ENCODE results near the gene TEAD1. TPM values are rescaled to one million over a fixed set of nuclear protein-coding genes. Genes with fewer than 3 reads are reported as not detected.

Gene TEAD1
- total and polyA plus RNA-seq, 9 of the 15 experiments (the other 6 are each of a cell fraction or from before 2014, with no cell fraction given): 1.7 to 17.7 (median 10.8) TPM

- Histone ChIP-seq H3K79me2 (ENCODE audit: control insufficient read depth, insufficient read depth, low read length) (peaks cover 20% of the 10 kb centered on the region; the same call in 1 of the 3 replicates), H4K20me1 (replicated peaks; ENCODE audit: control insufficient read depth, insufficient read depth, low read length) (0 out of 2 replicates have a peak, but pooled peaks cover under 1% of the 10 kb centered on the region), H3K27ac (ENCODE audit: extremely low read depth, low read depth, low read length) (no peak overlapping the region), H3K27me3 (ENCODE audit: control insufficient read depth in 2 of 2, insufficient read depth in 2 of 2, low read length in 2 of 2) (no peaks in the 10 kb centered on the region), H3K4me3 (no peak overlapping the region), H3K9ac (ENCODE audit: insufficient read depth in 1 of 2, low read depth in 2 of 2, low read length in 2 of 2) (peak overlapping the region in 1 of 2 experiments; percentile 10; a peak in 1 of 4 replicates), H3K9me3 (replicated peaks; ENCODE audit: control insufficient read depth, insufficient read depth, low read depth, low read length) (no peaks in the 10 kb centered on the region), H3K4me1 (replicated peaks in 1 of 2; ENCODE audit: control insufficient read depth in 2 of 2, insufficient read depth in 2 of 2, low read length in 2 of 2) (peaks cover 3 to 26% of the 10 kb centered on the region in 2 experiments; a peak in 3 of 5 replicates), H3K36me3 (ENCODE audit: control insufficient read depth, insufficient read depth, low read length) (no peaks in the 10 kb centered on the region), H3K4me2 (ENCODE audit: insufficient read depth, low read length) (no peak overlapping the region), H2AFZ (ENCODE audit: low read depth, low read length) (no peak overlapping the region), H3K9me1 (ENCODE audit: control insufficient read depth, insufficient read depth, low read length) (no peaks in the 10 kb centered on the region)
- ChIA-PET POLR2A (no interaction called here), CTCF (ENCODE audit: low intra/inter-chr PET ratio) (no interaction called here)
- in situ Hi-C loops (cut with MboI): no loop called here
- no peak for DNase-seq (ENCODE audit: extremely low read depth in 1 of 4, low spot score in 3 of 4)
- 54% methylated on average over 5 of the region's 5 CpGs for WGBS (ENCODE audit: insufficient coverage, low coverage, missing lambda C conversion rate)
- ATAC-seq: no peak
- intact Hi-C loops (cut with micrococcal nuclease): no loop called here
- no peak for TF ChIP-seq SRSF7 (optimal IDR thresholded peaks at IDR 0.05; ENCODE audit: low read depth, low read length)
- no peak for TF ChIP-seq ZNF830 (CRISPR knock-in tag; IDR thresholded peaks at IDR 0.05)
- TF ChIP-seq, protein P1, sequence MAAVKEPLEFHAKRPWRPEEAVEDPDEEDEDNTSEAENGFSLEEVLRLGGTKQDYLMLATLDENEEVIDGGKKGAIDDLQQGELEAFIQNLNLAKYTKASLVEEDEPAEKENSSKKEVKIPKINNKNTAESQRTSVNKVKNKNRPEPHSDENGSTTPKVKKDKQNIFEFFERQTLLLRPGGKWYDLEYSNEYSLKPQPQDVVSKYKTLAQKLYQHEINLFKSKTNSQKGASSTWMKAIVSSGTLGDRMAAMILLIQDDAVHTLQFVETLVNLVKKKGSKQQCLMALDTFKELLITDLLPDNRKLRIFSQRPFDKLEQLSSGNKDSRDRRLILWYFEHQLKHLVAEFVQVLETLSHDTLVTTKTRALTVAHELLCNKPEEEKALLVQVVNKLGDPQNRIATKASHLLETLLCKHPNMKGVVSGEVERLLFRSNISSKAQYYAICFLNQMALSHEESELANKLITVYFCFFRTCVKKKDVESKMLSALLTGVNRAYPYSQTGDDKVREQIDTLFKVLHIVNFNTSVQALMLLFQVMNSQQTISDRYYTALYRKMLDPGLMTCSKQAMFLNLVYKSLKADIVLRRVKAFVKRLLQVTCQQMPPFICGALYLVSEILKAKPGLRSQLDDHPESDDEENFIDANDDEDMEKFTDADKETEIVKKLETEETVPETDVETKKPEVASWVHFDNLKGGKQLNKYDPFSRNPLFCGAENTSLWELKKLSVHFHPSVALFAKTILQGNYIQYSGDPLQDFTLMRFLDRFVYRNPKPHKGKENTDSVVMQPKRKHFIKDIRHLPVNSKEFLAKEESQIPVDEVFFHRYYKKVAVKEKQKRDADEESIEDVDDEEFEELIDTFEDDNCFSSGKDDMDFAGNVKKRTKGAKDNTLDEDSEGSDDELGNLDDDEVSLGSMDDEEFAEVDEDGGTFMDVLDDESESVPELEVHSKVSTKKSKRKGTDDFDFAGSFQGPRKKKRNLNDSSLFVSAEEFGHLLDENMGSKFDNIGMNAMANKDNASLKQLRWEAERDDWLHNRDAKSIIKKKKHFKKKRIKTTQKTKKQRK (IDR thresholded peaks at IDR 0.05; ENCODE audit: borderline replicate concordance, low read depth, low read length): no peak
- peak; percentile 84 for TF ChIP-seq MYNN (IDR thresholded peaks at IDR 0.05)
- TF ChIP-seq MYNN (CRISPR knock-in tag; IDR thresholded peaks at IDR 0.05): no peak
- TF ChIP-seq, protein P2, sequence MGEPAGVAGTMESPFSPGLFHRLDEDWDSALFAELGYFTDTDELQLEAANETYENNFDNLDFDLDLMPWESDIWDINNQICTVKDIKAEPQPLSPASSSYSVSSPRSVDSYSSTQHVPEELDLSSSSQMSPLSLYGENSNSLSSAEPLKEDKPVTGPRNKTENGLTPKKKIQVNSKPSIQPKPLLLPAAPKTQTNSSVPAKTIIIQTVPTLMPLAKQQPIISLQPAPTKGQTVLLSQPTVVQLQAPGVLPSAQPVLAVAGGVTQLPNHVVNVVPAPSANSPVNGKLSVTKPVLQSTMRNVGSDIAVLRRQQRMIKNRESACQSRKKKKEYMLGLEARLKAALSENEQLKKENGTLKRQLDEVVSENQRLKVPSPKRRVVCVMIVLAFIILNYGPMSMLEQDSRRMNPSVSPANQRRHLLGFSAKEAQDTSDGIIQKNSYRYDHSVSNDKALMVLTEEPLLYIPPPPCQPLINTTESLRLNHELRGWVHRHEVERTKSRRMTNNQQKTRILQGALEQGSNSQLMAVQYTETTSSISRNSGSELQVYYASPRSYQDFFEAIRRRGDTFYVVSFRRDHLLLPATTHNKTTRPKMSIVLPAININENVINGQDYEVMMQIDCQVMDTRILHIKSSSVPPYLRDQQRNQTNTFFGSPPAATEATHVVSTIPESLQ (CRISPR knock-in tag; IDR thresholded peaks at IDR 0.05): no peak
- BruUV-seq (replicated peaks): no TSS peak
- FAIRE-seq: no peak
Observed at GRCh38 chr11:12696911-12697581, 22.8 kb downstream of the TEAD1 start.
